T-helper 1 cell (primary cell): ENCODE measurements around the gene SORCS1.
"Not testable (repeated sequence)": the region's sequence is repeated elsewhere in the genome, so short reads cannot be mapped to it uniquely, and the experiment has no call there.

Source experiments
- DNase-seq, 5 donors: peaks; one replicate each; pipeline ENCODE4 v3.0.0-alpha.2; 2012 to 2020

Gene SORCS1

GRCh38 chr10:106938513-106938912 is 226.0 kb downstream of the SORCS1 start:
- DNase-seq = no peak

GRCh38 chr10:106935978-106936451 is 228.5 kb downstream of the SORCS1 start:
- DNase-seq = no peak

- no peak for DNase-seq
Observed at GRCh38 chr10:106931853-106932249, 232.7 kb downstream of the SORCS1 start.

DNA sequence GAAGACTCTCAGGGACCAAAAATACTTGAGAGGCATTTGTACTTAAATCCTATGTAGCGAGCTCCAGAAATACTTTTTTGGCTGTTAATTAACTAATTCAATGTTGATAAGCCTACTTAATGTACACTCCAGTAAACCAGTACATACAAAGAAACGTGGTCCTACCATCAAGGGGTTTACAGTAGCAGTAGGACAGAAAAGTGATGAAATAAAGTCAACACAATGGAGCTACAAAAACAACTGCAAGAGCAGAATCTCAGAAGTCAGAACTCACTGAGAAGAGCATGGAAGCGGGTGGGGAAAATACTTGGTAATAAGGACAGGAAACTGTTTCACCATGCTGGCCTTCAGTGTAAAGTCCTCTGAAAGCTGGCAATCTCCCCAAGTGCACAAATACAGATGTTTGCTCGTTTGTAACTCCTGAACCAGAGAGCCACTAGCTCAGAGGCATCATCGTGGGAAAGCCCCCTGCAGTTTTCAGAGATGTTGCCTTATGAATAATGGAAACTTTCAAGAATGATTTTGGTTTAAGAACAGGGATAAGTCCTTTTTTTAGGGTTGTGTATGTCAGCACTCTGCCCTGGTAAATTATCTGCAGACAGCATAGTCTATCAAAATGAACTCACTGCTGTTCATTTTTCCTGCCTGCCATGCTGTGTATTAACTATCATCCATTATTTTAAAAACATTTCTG is 233.2 kb downstream of the SORCS1 start:
- no peak for DNase-seq

GRCh38 chr10:106930751-106931150 is 233.8 kb downstream of the SORCS1 start:
- no peak for DNase-seq

- DNase-seq = no peak
Observed at GRCh38 chr10:106929291-106929895, 235.1 kb downstream of the SORCS1 start.

DNA sequence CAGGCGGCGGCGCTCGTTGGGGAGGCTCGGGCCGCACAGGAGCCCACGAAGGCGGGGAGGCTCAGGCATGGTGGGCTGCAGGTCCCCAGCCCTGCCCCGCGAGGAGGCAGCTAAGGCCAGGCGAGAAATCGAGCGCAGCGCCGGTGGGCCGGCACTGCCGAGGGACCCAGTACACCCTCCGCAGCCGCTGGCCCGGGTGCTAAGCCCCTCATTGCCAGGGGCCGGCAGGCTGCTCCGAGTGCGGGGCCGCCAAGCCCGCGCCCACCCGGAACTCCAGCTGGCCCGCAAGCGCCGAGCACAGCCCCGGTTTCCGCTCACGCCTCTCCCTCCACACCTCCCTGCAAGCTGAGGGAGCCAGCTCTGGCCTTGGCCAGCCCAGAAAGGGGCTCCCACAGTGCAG is 236.4 kb downstream of the SORCS1 start:
- DNase-seq = not testable (repeated sequence)

DNA sequence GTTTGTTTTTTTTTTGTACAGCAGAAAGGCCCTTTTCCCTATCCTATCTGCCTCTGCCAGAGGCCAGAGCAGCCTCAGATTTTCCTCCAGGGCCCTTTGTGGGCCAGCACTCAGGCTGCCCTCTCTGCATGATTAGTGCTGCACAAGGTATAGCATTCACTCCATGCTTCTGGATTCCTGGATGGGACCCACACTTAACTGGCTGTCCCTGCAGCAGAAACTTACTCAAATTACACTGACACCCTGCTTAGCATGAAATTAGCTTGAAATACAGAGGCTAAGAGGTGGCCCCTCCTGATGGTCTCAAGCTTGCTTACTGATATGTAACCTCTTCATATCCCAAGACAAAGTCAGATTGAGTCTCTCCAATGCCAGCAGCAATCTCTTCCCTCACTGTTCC is 239.3 kb downstream of the SORCS1 start:
- no peak for DNase-seq

DNA sequence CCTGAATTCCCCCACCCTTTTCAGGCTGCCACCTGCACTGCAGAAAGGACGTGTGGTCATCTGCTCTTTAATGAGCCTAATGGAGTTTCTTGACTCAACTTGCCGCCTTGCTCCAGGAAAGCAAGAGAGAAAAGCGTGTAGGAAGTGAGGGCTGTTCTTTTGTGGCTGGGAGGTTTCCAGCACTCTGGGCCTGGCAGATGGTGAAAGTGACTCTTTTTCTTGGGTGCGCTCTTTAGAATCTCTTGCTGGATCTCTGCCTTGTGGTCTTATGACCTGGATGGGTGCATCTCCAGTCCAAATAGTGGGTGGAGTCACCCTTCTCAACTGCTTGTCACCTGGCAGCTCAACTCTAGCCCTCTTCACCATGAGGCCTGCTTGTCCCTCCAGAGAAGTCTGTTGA is 244.0 kb downstream of the SORCS1 start:
- DNase-seq = no peak

- DNase-seq = no peak
Observed at GRCh38 chr10:106919871-106920282, 244.6 kb downstream of the SORCS1 start.

DNA sequence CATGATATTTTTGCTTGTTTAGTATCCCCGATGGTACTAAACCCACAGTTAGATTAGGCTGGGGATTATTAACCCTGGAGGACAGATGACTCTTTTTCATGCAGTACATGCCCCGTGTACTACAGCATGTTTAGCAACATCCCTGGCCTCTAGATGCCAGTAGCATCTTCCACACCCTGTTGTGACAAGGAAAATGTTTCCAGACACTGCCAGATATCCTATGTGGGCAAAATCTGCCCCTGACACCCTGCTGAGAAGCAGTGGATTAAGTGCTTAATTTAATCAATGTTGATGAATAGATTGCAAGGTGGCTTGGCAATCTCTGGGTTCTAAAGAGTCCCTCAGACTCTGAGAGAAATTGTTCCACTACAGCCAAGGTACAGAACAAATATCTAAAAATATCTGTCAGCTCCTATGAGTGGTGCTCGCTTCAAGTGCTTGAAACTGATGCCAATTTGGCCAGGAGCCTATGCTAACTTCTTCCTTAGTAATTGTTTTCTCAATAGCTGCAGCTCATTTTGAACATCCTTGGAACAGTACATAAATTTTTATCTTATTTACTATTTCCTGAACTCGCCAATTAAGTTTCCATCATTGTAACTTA is 247.0 kb downstream of the SORCS1 start:
- no peak for DNase-seq

- DNase-seq = no peak
Observed at GRCh38 chr10:106914016-106914415, 250.5 kb downstream of the SORCS1 start.

- no peak for DNase-seq
Observed at GRCh38 chr10:106913348-106913747, 251.2 kb downstream of the SORCS1 start.

GRCh38 chr10:106911096-106911495 is 253.4 kb downstream of the SORCS1 start:
- DNase-seq = no peak

- DNase-seq = no peak
Observed at GRCh38 chr10:106910666-106911065, 253.8 kb downstream of the SORCS1 start.

DNA sequence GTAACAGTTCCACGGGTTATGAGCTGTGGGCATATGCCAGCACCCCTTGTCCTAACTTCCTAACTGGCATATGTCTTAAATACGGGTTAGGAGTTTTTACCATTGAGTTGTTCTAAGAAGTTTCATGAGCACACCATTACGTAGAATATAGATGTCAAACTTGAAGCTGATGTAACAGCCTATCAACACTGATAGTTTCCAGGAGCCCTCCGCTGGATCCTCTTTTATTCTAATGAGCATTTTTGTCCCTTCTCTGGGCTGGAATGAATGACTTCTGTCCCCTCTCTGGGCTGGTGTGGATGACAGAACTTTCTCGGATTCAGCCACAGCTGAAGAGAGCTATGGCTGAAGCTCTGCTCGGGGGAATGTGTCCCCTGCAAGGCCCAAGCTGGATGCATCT is 256.3 kb downstream of the SORCS1 start:
- DNase-seq = no peak

DNA sequence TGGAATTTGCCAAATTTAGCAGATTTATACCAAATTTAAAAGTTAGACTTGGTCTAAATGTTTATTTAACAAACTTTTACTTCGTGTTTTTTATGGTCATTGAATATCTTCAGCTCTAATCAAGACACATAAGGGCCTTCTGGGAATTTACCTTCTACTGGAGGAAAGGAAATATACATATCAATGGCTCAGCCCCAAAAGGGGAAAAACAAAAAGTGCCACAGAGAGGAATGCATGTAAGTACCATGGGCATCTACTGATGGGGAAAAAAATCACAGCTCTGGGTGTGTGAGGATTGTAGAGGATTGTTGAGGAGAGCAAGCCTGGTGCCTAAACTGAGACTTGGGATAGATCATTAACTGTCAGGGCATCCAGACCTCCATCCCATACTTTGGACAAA is 260.3 kb downstream of the SORCS1 start:
- no peak for DNase-seq

DNA sequence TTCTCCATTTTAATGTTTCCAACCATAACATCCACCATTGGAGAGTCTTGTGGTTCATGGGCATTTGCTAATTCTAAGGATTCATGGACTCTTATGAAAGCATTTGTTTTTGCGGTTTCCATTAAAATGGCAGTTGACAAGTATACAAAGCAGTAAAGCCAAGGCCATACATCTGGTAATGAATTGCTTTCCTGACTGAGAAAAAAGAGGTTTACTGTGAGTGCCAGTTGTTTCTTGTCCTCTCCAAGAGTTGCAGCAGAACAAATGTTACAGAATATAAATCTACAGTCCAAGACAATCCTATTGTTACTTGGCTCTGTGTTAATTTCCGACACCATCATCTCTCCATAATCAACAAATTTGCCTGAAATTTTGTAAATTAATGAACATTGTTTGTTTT is 261.3 kb downstream of the SORCS1 start:
- DNase-seq = no peak

- no peak for DNase-seq
Observed at GRCh38 chr10:106900016-106900652, 264.4 kb downstream of the SORCS1 start.

DNA sequence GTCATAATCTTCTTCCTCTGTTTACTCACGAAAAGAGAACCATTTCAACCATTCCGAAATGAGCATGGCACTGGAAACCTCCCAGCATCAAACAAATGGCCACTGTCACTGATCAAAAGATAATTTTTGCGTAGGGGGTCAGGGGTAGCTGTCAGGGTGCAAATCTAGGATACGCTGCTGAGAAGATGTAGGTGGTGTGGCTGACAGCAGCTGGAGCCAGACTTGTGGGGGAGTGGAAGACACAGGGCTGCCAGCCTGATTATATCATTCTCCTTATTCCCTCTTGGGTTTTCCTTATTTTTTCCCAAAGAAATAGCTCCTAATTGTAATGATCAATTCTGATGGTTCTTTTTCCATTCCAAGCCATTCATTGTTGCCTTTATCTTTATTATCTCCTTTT is 266.1 kb downstream of the SORCS1 start:
- no peak for DNase-seq

- no peak for DNase-seq
Observed at GRCh38 chr10:106897719-106898118, 266.8 kb downstream of the SORCS1 start.

DNA sequence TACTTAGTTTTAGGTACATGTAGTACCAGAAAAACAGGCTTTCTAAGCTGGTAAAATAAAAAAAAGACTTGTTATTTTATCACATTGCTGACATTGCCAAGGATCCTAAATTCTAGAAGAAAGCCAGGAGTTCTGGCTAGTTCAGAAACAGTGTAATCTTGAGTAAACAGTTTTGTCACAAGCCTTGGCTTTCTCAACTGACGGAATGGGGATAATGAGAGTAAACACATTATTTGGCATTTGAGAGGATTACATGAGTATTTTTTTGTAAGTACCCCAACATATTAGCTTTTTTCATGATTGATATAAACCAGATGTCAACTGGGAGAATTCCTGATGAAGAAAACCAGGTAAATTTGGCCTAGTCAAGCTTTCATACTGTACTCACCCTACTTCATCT is 269.8 kb downstream of the SORCS1 start:
- DNase-seq = no peak

- no peak for DNase-seq
Observed at GRCh38 chr10:106877574-106877973, 286.9 kb downstream of the SORCS1 start.

GRCh38 chr10:106874604-106874889 is 290.0 kb downstream of the SORCS1 start:
- no peak for DNase-seq
